ENCODE results near the gene CBR4.

- TF ChIP-seq, protein P1, sequence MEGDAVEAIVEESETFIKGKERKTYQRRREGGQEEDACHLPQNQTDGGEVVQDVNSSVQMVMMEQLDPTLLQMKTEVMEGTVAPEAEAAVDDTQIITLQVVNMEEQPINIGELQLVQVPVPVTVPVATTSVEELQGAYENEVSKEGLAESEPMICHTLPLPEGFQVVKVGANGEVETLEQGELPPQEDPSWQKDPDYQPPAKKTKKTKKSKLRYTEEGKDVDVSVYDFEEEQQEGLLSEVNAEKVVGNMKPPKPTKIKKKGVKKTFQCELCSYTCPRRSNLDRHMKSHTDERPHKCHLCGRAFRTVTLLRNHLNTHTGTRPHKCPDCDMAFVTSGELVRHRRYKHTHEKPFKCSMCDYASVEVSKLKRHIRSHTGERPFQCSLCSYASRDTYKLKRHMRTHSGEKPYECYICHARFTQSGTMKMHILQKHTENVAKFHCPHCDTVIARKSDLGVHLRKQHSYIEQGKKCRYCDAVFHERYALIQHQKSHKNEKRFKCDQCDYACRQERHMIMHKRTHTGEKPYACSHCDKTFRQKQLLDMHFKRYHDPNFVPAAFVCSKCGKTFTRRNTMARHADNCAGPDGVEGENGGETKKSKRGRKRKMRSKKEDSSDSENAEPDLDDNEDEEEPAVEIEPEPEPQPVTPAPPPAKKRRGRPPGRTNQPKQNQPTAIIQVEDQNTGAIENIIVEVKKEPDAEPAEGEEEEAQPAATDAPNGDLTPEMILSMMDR (IDR thresholded peaks at IDR 0.05) = no peak
- no peak for TF ChIP-seq ZFX (IDR thresholded peaks at IDR 0.05; ENCODE audit: borderline replicate concordance)
Measured at GRCh38 chr4:169044714-169045447, 34.8 kb upstream of the CBR4 start.
